GM23338 (cell line): ENCODE results near the gene CCR5. TPM values are rescaled to one million over a fixed set of nuclear protein-coding genes. Genes with fewer than 3 reads are reported as not detected.

Experiments used
- ATAC-seq: fragments of 200-7000 bp; cut with Tn5 transposase; 3 replicates; pipeline ENCODE4 v1.9.1; 2020
- DNase-seq: peaks from one replicate; pipeline ENCODE4 v3.0.0-alpha.2; 2015; ENCODE audit warnings: low spot score
- H2AFZ ChIP-seq: fragments of 200-600 bp; sonication (generic); 2 replicates; pipeline ENCODE4 v1.8.0; 2016; ENCODE audit warnings: antibody characterized with exemption, mild to moderate bottlenecking, moderate library complexity
- H3F3A ChIP-seq: fragments of 200-600 bp; sonication (generic); replicated peaks from 2 replicates; pipeline ENCODE4 v1.8.0; 2017; ENCODE audit warnings: antibody characterized with exemption, mixed run types, low read depth
- H3K27ac ChIP-seq: fragments of 200-600 bp; sonication (generic); 2 replicates; pipeline ENCODE4 v1.6.1; 2016; ENCODE audit warnings: low read depth
- H3K27me3 ChIP-seq: fragments of 200-600 bp; sonication (generic); 2 replicates; pipeline ENCODE4 v1.8.0; 2016; ENCODE audit warnings: mild to moderate bottlenecking, mixed run types, moderate library complexity; ENCODE audit not compliant: insufficient read depth
- H3K36me3 ChIP-seq: fragments of 200-600 bp; sonication (generic); 2 replicates; pipeline ENCODE4 v1.8.0; 2016; ENCODE audit warnings: mild to moderate bottlenecking; ENCODE audit not compliant: insufficient read depth
- H3K4me1 ChIP-seq: fragments of 200-600 bp; sonication (generic); 2 replicates; pipeline ENCODE4 v1.8.0; 2016; ENCODE audit warnings: mild to moderate bottlenecking, moderate library complexity; ENCODE audit not compliant: insufficient read depth
- H3K4me2 ChIP-seq: fragments of 200-600 bp; sonication (generic); 2 replicates; pipeline ENCODE4 v1.7.1; 2017; ENCODE audit warnings: mixed run types
- H3K4me3 ChIP-seq: fragments of 200-600 bp; sonication (generic); 2 replicates; pipeline ENCODE4 v1.6.1; 2016; ENCODE audit warnings: mixed run types
- H3K79me2 ChIP-seq: fragments of 200-600 bp; sonication (generic); replicated peaks from 2 replicates; pipeline ENCODE4 v1.8.0; 2017; ENCODE audit warnings: mild to moderate bottlenecking; ENCODE audit not compliant: insufficient read depth
- H3K9me2 ChIP-seq: fragments of 200-600 bp; sonication (generic); 2 replicates; pipeline ENCODE4 v1.8.0; 2017; ENCODE audit not compliant: insufficient read depth
- H4K20me1 ChIP-seq: fragments of 200-600 bp; sonication (generic); replicated peaks from 2 replicates; pipeline ENCODE4 v1.8.0; 2017; ENCODE audit warnings: mild to moderate bottlenecking; ENCODE audit not compliant: insufficient read depth
- H3K27ac Mint-ChIP-seq: 2 replicates; pipeline ENCODE4 v1.8.0; 2020; ENCODE audit warnings: inconsistent platforms, mild to moderate bottlenecking, moderate library complexity, mixed read lengths
- H3K27me3 Mint-ChIP-seq: 3 replicates; pipeline ENCODE4 v1.8.0; 2022; ENCODE audit warnings: low read depth, mild to moderate bottlenecking, moderate library complexity, mixed read lengths, inconsistent platforms; ENCODE audit not compliant: insufficient read depth, poor library complexity
- H3K36me3 Mint-ChIP-seq: 3 replicates; pipeline ENCODE4 v1.8.0; 2021; ENCODE audit warnings: low read depth, mild to moderate bottlenecking, inconsistent platforms, moderate library complexity, mixed read lengths
- H3K4me1 Mint-ChIP-seq: 3 replicates; pipeline ENCODE4 v1.8.0; 2020; ENCODE audit warnings: mild to moderate bottlenecking, inconsistent platforms, mixed read lengths
- H3K4me3 Mint-ChIP-seq: 3 replicates; pipeline ENCODE4 v1.8.0; 2021; ENCODE audit warnings: moderate library complexity, mild to moderate bottlenecking, inconsistent platforms, mixed read lengths
- H3K9me3 Mint-ChIP-seq: 3 replicates; pipeline ENCODE4 v1.8.0; 2020; ENCODE audit warnings: moderate library complexity, mild to moderate bottlenecking, inconsistent platforms, mixed read lengths
- CREB1 ChIP-seq: fragments of 250-450 bp; sonication (Bioruptor Pico); IDR thresholded peaks from 2 replicates; pipeline ENCODE4 v1.5.0; 2020; ENCODE audit warnings: low read depth, mild to moderate bottlenecking, moderate library complexity
- EZH2 ChIP-seq: fragments of 200-600 bp; sonication (generic); IDR thresholded peaks from one replicate; pipeline ENCODE4 v1.8.0; 2017; ENCODE audit warnings: antibody characterized with exemption, mild to moderate bottlenecking, low read depth; ENCODE audit not compliant: unreplicated experiment
- JUNB ChIP-seq: IDR thresholded peaks from one replicate; pipeline ENCODE4 v1.6.1; 2016; ENCODE audit warnings: antibody characterized with exemption; ENCODE audit not compliant: unreplicated experiment
- POLR2AphosphoS5 ChIP-seq: IDR thresholded peaks from 2 replicates; pipeline ENCODE4 v1.6.1; 2016; ENCODE audit warnings: antibody characterized with exemption, low read depth
- ZNF331 ChIP-seq: fragments of 250-450 bp; sonication (Bioruptor Pico); IDR thresholded peaks from 2 replicates; pipeline ENCODE4 v1.5.0; 2020; ENCODE audit warnings: low read depth, mild to moderate bottlenecking, moderate library complexity
- ZNF462 ChIP-seq: fragments of 250-450 bp; sonication (Bioruptor Pico); IDR thresholded peaks from 2 replicates; pipeline ENCODE4 v1.5.0; 2020; ENCODE audit warnings: mild to moderate bottlenecking, moderate library complexity
- polyA plus RNA-seq: library from polyadenylated mRNA; unstranded; fragments of >200 nt; fragmentation: Nextera tagmentation; extraction: Ambion mirVana; gene quantifications from 2 replicates; pipeline ENCODE4 v1.2.1, GENCODE V29; 2016
- total RNA-seq: library from RNA; depleted of rRNA; stranded (reverse); fragments of >200 nt; shearing (Covaris generic); gene quantifications from 2 replicates; pipeline ENCODE4 v1.2.3, GENCODE V29; 2014
- TF ChIP-seq, protein P1 (sequence below): IDR thresholded peaks from 2 replicates; pipeline ENCODE4 v1.6.1; 2016; ENCODE audit warnings: antibody characterized with exemption

The CCR5 gene
- total and polyA plus RNA-seq, 2 experiments from 2014 or later = not detected

DNA sequence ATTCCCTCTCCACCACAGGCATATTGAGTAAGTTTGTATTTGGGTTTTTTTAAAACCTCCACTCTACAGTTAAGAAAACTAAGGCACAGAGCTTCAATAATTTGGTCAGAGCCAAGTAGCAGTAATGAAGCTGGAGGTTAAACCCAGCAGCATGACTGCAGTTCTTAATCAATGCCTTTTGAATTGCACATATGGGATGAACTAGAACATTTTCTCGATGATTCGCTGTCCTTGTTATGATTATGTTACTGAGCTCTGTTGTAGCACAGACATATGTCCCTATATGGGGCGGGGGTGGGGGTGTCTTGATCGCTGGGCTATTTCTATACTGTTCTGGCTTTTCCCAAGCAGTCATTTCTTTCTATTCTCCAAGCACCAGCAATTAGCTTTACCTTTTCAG lies 1.6 kb upstream of the CCR5 start (continued):
- no peak for TF ChIP-seq ZNF462 (CRISPR knock-in tag)

DNA sequence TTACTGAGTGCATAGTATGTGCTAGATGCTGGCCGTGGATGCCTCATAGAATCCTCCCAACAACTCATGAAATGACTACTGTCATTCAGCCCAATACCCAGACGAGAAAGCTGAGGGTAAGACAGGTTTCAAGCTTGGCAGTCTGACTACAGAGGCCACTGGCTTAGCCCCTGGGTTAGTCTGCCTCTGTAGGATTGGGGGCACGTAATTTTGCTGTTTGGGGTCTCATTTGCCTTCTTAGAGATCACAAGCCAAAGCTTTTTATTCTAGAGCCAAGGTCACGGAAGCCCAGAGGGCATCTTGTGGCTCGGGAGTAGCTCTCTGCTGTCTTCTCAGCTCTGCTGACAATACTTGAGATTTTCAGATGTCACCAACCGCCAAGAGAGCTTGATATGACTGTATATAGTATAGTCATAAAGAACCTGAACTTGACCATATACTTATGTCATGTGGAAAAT lies 1.0 kb upstream of the CCR5 start:
- H3K27me3 Mint-ChIP-seq = peaks cover 2% of the 10 kb centered on the region
- Histone ChIP-seq H4K20me1 (no peaks in the 10 kb centered on the region; the same call in 1 of the 2 replicates), H3K27me3 (no peaks in the 10 kb centered on the region), H3K4me1 (no peaks in the 10 kb centered on the region), H3K27ac (no peak overlapping the region), H3K79me2 (no peaks in the 10 kb centered on the region), H3F3A (no peaks in the 10 kb centered on the region), H3K4me2 (no peak overlapping the region), H3K36me3 (no peaks in the 10 kb centered on the region), H3K4me3 (no peak overlapping the region), H2AFZ (no peak overlapping the region), H3K9me2 (0 out of 2 replicates have a peak, but pooled peaks cover 1% of the 10 kb centered on the region)
- no peaks in the 10 kb centered on the region; the same call in 2 of the 3 replicates for H3K36me3 Mint-ChIP-seq
- ATAC-seq (no peak), DNase-seq (no peak)
- no peak overlapping the region for H3K27ac Mint-ChIP-seq
- H3K9me3 Mint-ChIP-seq = no peaks in the 10 kb centered on the region
- no peak overlapping the region for H3K4me3 Mint-ChIP-seq
- H3K4me1 Mint-ChIP-seq = peaks cover 4% of the 10 kb centered on the region
- TF ChIP-seq ZNF462 (CRISPR knock-in tag) = no peak
- no peak for TF ChIP-seq POLR2AphosphoS5
- TF ChIP-seq ZNF331 = no peak
- TF ChIP-seq CREB1 (CRISPR knock-in tag) = no peak
- TF ChIP-seq EZH2 = no peak
- TF ChIP-seq, protein P1, sequence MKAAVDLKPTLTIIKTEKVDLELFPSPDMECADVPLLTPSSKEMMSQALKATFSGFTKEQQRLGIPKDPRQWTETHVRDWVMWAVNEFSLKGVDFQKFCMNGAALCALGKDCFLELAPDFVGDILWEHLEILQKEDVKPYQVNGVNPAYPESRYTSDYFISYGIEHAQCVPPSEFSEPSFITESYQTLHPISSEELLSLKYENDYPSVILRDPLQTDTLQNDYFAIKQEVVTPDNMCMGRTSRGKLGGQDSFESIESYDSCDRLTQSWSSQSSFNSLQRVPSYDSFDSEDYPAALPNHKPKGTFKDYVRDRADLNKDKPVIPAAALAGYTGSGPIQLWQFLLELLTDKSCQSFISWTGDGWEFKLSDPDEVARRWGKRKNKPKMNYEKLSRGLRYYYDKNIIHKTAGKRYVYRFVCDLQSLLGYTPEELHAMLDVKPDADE = no peak
- no peak for TF ChIP-seq JUNB
